Activated effector memory CD4-positive, alpha-beta T cell treated with Interleukin-2 at 50 U/mL for 16 hours (primary cell): ENCODE data around the gene COL4A1.

ENCODE experiments used
- DNase-seq: peaks from one replicate; pipeline ENCODE4 v3.0.0-alpha.2; 2020

The COL4A1 gene

GRCh38 chr13:110185696-110186095 lies 121.3 kb downstream of the COL4A1 start:
- DNase-seq, result no peak

DNA sequence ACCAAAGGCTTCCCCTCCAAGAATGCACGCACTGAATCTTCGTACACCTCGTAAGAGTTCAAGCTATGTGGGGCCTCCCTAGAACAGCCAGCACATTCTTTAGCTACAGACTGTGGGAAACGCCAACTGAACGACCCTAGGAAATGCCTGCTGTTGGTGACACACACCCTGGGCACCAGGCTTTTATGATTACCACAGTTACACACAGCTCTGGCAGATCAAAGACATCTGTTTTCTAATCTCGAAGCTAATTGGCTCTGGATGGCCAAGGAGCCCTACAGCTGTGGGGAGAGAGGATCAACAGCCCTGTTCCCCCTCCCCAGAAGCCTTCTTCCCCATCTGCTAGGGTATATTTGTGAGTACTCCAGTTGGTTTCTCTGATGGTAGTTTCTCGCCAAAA lies 123.0 kb downstream of the COL4A1 start:
- no peak for DNase-seq

- DNase-seq, result no peak
These were observed 124.5 kb downstream of the COL4A1 start for GRCh38 chr13:110182461-110182860.

GRCh38 chr13:110182003-110182402 lies 125.0 kb downstream of the COL4A1 start:
- no peak for DNase-seq

GRCh38 chr13:110179857-110180147 lies 127.2 kb downstream of the COL4A1 start:
- DNase-seq, result no peak

DNA sequence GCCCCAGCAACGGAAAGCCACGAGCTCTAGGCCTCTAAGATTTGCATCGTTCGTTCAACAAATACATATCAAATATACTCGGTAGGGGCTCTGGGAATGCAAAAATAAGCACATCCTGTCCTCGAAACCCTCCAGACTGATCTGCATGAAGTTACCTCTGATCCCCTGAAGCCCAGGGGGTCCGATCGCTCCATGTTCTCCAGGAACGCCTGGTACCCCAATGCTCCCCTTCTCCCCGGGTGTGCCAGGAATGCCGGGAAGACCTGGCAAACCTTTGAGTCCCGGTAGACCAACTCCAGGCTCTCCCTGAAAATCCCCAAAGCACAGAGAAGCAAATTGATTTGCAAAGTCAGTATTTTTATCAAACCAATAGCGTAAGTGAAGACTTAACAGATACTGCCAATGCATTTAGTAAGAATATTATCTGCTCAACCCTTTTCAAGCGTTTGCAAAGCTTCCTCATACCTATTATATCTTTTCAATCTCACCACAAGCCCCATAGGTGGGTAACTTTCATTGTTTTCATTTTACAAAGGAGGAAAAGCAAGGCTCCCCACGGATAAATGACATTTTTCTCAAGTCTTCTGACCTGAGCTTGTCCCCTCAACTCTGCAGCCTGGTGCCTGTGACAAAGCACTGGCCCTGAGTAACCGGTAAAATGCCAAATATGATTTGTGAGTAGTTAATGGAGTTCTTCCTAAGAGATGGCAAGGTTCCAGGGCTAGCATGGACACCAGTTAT lies 127.7 kb downstream of the COL4A1 start:
- DNase-seq, result no peak

DNA sequence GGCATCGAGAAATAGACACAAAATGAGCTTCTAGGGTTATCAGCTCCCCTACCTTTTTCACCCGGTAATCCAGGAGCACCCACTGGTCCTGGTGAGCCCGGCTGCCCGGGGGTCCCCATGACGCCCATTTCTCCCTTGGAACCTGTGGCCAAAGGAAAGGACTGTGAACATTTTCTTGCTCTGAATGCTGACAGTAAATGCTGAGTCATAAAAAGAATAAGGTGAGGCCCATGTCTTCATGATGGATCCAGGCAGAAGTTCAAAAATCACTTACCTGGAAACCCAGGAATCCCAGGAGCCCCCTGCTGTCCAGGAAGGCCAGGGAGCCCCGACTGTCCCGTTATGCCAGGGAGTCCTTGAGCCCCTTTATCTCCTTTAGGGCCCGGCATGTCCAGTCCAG lies 129.2 kb downstream of the COL4A1 start:
- no peak for DNase-seq

- DNase-seq, result no peak
These were observed 130.5 kb downstream of the COL4A1 start for GRCh38 chr13:110176431-110176830.

- DNase-seq, result no peak
These were observed 133.6 kb downstream of the COL4A1 start for GRCh38 chr13:110173247-110173818.

DNA sequence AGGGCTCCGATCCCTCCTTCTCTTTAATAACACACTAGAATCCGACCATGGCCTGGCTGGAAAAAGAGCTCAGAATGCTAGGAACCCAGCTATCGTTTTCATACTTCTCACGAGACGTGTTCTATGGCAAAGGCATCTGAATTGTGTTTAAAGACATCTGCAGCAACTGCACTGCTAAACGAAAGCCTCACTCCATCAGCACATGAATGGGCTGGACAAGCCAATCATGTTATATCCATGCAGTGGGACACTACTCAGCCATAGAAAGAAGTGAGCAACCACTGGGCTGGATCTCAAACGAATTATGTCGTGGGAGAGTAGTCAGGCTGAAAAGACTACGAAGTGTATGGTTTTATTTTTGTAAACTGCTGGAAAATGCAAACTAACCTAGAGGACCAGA lies 136.1 kb downstream of the COL4A1 start:
- no peak for DNase-seq

GRCh38 chr13:110170020-110170790 lies 136.8 kb downstream of the COL4A1 start:
- no peak for DNase-seq

DNA sequence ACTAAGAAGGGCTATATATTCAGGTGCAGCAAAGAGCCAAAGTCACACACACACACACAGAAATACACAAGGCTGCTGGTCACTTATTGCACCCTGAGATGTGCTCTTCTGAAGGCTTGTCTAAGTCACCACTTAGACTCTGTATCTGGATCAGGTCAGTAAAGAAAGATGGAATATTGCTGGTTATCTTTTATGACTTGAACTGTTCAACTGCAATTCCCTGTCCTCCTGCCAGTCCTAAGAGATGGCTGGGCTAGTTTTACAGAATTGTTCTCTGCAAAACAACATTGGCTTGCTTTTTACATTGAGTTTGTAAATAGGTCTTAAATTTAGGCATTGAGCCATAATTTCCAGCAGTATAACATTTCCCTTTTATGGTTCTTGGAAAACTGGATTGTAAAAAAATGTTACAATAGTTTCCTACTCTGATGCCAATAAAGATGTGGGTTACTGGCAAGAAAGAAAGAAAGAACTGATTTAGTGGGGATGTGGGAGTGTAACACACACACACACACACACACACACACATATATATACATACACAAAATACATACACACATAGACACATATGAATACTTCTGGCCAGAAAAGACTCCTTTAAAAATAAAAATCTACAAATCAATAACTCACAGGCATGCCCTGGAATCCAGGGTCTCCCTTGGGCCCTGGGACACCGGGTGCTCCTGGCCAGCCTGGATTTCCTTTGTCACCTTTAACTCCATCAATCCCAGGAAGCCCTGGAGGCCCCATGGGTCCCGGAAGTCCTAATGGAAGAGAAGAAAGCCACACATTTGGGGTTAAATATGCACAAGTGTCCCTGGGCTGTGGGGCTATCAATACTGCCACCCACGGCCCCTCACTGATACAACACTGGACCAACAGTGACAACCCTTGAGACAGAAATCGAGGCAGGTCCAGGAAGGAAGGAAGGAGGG lies 137.7 kb downstream of the COL4A1 start:
- no peak for DNase-seq

- DNase-seq, result no peak
These were observed 140.4 kb downstream of the COL4A1 start for GRCh38 chr13:110166598-110166997.

GRCh38 chr13:110164706-110165105 lies 142.3 kb downstream of the COL4A1 start:
- DNase-seq, result no peak

DNA sequence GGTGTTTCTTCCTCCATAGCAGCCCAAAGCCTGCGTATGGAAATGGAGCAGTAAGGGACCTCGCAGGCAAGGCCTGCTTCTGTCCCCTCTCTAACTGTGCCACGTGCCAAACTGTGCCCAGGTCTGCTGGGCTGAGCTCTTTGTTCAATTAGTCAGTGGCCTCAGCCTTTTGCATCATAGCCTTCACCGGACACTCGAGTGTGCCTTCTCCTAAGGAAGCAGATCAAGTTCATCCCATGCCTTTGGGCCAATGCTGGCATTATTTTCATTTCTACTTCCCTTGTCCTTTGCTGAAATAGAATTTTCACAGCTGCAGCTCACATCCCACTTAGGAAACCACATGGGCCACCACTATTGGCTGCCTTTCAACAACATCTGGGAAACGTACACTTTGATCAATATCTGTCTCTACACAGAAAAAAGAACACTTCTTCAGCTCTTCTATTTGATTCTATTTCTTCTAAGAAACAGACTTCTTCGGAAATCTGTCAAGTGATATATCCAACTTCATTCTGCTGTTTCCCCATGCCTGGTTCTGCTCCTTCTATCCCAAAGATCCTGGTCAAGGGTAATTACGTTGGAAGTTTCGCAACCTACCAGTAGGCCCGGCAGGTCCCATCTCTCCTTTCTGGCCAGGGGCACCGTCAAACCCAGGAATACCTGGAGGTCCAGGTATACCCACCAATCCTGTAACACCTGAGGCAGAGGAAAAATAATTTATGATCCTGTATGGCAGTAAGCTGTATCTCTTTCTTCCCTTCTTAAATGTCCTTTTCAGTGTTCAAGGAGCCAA lies 143.9 kb downstream of the COL4A1 start:
- DNase-seq, result no peak

DNA sequence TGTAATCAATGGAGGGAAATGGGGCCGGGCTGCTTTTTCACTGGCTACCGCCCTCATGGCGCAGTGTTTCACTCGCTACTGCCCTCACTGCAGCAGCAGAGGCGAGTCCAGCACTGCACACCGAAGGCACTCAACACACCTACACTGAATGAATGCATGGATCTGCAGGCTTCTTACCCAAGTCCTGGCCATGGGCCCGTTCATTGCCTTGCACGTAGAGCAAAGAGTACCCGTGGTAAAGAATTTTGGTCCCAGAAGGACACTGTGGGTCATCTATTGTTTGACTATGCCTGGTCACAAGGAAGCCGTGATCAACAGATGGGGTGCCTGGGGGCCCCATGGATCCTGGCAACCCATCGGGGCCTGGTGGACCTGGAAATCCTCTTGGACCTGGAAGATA lies 144.9 kb downstream of the COL4A1 start:
- no peak for DNase-seq

DNA sequence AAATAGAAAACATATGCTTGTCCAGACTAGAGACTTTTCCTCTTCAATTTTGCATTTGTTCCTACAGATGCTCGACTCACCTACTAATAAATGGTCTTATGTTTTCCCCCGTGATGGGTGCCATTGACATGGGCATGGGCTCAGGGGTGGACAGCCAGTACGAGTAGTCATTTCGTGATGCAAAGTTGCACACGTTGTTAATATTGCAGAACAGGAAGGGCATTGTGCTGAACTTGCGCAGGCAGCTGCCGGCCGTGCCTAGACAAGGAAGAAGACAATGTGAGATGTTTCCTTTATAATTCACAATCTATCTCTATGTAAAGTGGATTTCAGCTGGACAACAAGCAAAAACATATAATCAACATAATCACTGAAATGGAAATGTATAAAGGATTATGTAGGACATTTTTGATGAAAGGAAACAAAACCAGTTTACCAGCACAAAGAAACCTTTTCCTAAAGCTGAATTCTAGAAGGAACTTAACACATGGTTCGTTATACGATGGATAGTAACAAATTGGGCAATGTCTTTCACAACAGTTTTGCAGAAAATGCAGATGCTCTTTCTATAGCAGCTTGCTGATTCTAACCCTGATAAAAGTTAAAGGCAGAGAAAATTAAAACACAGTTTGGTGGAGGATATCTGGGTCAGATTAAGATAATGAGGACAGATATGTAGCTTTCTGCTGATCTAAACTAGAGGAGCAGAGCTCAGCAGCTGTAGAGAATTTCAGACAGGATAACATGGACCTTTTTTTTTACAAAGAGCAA lies 145.7 kb downstream of the COL4A1 start:
- DNase-seq, result no peak

GRCh38 chr13:110158226-110158625 lies 148.7 kb downstream of the COL4A1 start:
- DNase-seq, result no peak

- DNase-seq, result no peak
These were observed 149.2 kb downstream of the COL4A1 start for GRCh38 chr13:110157718-110158117.

GRCh38 chr13:110156301-110157049 lies 150.5 kb downstream of the COL4A1 start:
- no peak for DNase-seq

DNA sequence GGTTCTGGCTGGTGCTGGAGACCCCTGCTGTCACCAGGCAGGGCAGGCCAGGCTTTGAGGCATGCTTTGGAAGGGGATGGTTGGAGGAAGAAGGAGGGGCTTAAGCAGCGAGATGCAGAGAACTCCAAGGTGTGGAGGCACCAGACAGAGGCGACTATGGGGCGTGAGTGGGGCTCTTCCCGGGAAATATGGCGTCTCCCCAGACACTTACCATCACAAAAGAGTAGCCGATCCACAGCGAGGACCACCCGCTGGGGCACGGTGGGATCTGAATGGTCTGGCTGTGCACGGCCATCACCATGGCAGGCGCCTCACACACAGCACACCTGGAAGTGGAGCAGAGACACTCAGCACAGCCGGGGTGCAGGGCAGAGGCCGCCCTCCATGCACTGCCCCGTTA lies 151.9 kb downstream of the COL4A1 start:
- no peak for DNase-seq
